Neuronal stem cell (in vitro differentiated cells): ENCODE results near the gene SMYD3.
"Not testable (repeated sequence)": the region's sequence is repeated elsewhere in the genome, so short reads cannot be mapped to it uniquely, and the experiment has no call there.

ENCODE experiments used
- DNase-seq: peaks from one replicate; pipeline ENCODE4 v3.0.0-alpha.2; 2013; ENCODE audit warnings: low spot score
- H2AFZ ChIP-seq: one replicate; pipeline ENCODE4 v1.6.1; 2013; ENCODE audit warnings: mild to moderate bottlenecking, low read length, inconsistent platforms
- H2AK5ac ChIP-seq: 2 replicates; pipeline ENCODE4 v1.6.1; 2013; ENCODE audit warnings: low read depth, mild to moderate bottlenecking, inconsistent platforms, low read length, moderate library complexity, mixed read lengths
- H2BK120ac ChIP-seq: 2 replicates; pipeline ENCODE4 v1.6.1; 2013; ENCODE audit warnings: low read depth, mild to moderate bottlenecking, inconsistent platforms, low read length, moderate library complexity, mixed read lengths
- H2BK12ac ChIP-seq: one replicate; pipeline ENCODE4 v1.6.1; 2013; ENCODE audit warnings: low read length, inconsistent platforms
- H2BK15ac ChIP-seq: 2 replicates; pipeline ENCODE4 v1.6.1; 2013; ENCODE audit warnings: mild to moderate bottlenecking, low read length, inconsistent platforms, mixed read lengths
- H2BK5ac ChIP-seq: one replicate; pipeline ENCODE4 v1.6.1; 2013; ENCODE audit warnings: inconsistent platforms, mild to moderate bottlenecking, low read length, moderate library complexity
- H3K14ac ChIP-seq: one replicate; pipeline ENCODE4 v1.6.1; 2013; ENCODE audit warnings: low read length, inconsistent platforms
- H3K18ac ChIP-seq: 2 replicates; pipeline ENCODE4 v1.6.1; 2013; ENCODE audit warnings: low read length, inconsistent platforms
- H3K23ac ChIP-seq: 2 replicates; pipeline ENCODE4 v1.6.1; 2013; ENCODE audit warnings: low read depth, mild to moderate bottlenecking, mixed read lengths, low read length, inconsistent platforms; ENCODE audit not compliant: poor library complexity
- H3K27ac ChIP-seq: replicated peaks from 3 replicates; pipeline ENCODE4 v1.5.1; 2013; ENCODE audit warnings: low read length, inconsistent platforms
- H3K27me3 ChIP-seq, 3 experiments: 2 replicates each; pipeline ENCODE4 v1.6.1; 2013; ENCODE audit warnings: low read length in 3 of 3, mild to moderate bottlenecking in 2 of 3, inconsistent platforms in 1 of 3, low read depth in 1 of 3, mixed read lengths in 1 of 3, moderate library complexity in 1 of 3; ENCODE audit not compliant: control insufficient read depth in 3 of 3, insufficient read depth in 3 of 3
- H3K36me3 ChIP-seq, 2 donors: replicated peaks in 1 of 2; 2 replicates each; pipeline ENCODE4 v1.6.1; 2013; ENCODE audit warnings: low read length in 2 of 2; ENCODE audit not compliant: control insufficient read depth in 2 of 2, insufficient read depth in 2 of 2
- H3K4ac ChIP-seq: 2 replicates; pipeline ENCODE4 v1.6.1; 2013; ENCODE audit warnings: inconsistent platforms, mild to moderate bottlenecking, low read length, moderate library complexity
- H3K4me1 ChIP-seq, 2 donors: 1 replicate in 1 of 2; 2 replicates in 1 of 2; pipeline ENCODE4 v1.6.1; 2013; ENCODE audit warnings: low read length in 2 of 2, low read depth in 1 of 2; ENCODE audit not compliant: control insufficient read depth in 2 of 2, insufficient read depth in 1 of 2
- H3K4me2 ChIP-seq: one replicate; pipeline ENCODE4 v1.6.1; 2013; ENCODE audit warnings: mild to moderate bottlenecking, low read length, inconsistent platforms; ENCODE audit not compliant: insufficient read depth, poor library complexity, severe bottlenecking
- H3K4me3 ChIP-seq, 2 donors: 2 replicates each; pipeline ENCODE4 v1.5.1; 2013; ENCODE audit warnings: low read length in 2 of 2, mild to moderate bottlenecking in 2 of 2, inconsistent platforms in 1 of 2, moderate library complexity in 1 of 2
- H3K79me1 ChIP-seq: one replicate; pipeline ENCODE4 v1.6.1; 2013; ENCODE audit warnings: low read depth, mild to moderate bottlenecking, inconsistent platforms, low read length, moderate library complexity
- H3K9ac ChIP-seq: one replicate; pipeline ENCODE4 v1.6.1; 2013; ENCODE audit warnings: mild to moderate bottlenecking, low read depth, low read length, inconsistent platforms; ENCODE audit not compliant: poor library complexity
- H3K9me3 ChIP-seq, 2 donors: replicated peaks in 1 of 2; 2 replicates each; pipeline versions ENCODE3 to v1.6.1; 2013; ENCODE audit warnings: low read length in 2 of 2, mild to moderate bottlenecking in 2 of 2, inconsistent platforms in 1 of 2, low read depth in 1 of 2, mixed read lengths in 1 of 2, moderate library complexity in 1 of 2; ENCODE audit not compliant: control insufficient read depth in 2 of 2, insufficient read depth in 1 of 2
- H4K8ac ChIP-seq: one replicate; pipeline ENCODE4 v1.6.1; 2013; ENCODE audit warnings: low read depth, mild to moderate bottlenecking, inconsistent platforms, low read length, moderate library complexity
- H4K91ac ChIP-seq: one replicate; pipeline ENCODE4 v1.6.1; 2013; ENCODE audit warnings: low read length, low read depth, mild to moderate bottlenecking, inconsistent platforms; ENCODE audit not compliant: poor library complexity
- WGBS, 2 donors: extraction: QIAGEN DNeasy Blood & Tissue Kit; methylation state at CpG; one replicate each; pipeline ENCODE4 v1.1.7; 2013; ENCODE audit warnings: missing lambda C conversion rate in 2 of 2, mixed read lengths in 1 of 2; ENCODE audit not compliant: insufficient read length in 2 of 2, insufficient replicate concordance in 1 of 2; ENCODE audit errors: extremely low coverage in 2 of 2; 5-methylcytosine and 5-hydroxymethylcytosine counted together

Gene SMYD3

DNA sequence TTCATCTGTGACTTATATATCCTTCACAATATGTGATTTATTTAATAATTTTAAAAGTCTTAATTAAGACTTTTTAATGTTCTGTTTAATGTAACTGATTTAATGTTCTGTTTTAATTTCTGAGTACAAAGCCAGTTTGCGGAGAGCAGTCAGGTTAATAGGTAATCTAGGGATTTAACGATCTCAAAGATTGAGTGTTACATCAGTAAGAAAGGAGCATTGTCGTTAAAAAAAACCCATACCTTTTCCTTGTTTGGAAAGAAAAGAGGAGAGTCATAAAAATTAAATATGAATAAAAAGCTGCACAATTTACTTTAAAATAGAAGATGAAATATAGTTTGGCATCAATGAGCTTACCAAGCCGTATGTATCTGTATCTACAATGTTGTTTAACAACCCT, 730.9 kb downstream of the SMYD3 start:
- no peak overlapping the region for H3K14ac ChIP-seq
- no peak overlapping the region for H3K18ac ChIP-seq
- no peak overlapping the region for H2BK12ac ChIP-seq
- H3K9me3 ChIP-seq, result no peaks in the 10 kb centered on the region
- H2BK5ac ChIP-seq, result no peak overlapping the region
- H2BK15ac ChIP-seq, result no peak overlapping the region
- H3K23ac ChIP-seq, result no peak overlapping the region
- H3K27me3 ChIP-seq, result no peaks in the 10 kb centered on the region
- peaks cover 0 to 3% of the 10 kb centered on the region in 2 donors for H3K4me1 ChIP-seq
- no peaks in the 10 kb centered on the region for H3K36me3 ChIP-seq
- H4K8ac ChIP-seq, result no peak overlapping the region
- no peak for DNase-seq
- no peak overlapping the region for H4K91ac ChIP-seq
- no CpG with 5 or more reads among the region's 4 CpGs for WGBS, 2 donors
- H3K9ac ChIP-seq, result no peak overlapping the region
- H3K4ac ChIP-seq, result no peak overlapping the region
- no peak overlapping the region for H3K4me2 ChIP-seq
- no peaks in the 10 kb centered on the region for H3K79me1 ChIP-seq
- H2BK120ac ChIP-seq, result no peak overlapping the region
- H3K4me3 ChIP-seq, result no peak overlapping the region
- H2AK5ac ChIP-seq, result no peak overlapping the region
- no peak overlapping the region for H2AFZ ChIP-seq
- no peak overlapping the region for H3K27ac ChIP-seq

DNA sequence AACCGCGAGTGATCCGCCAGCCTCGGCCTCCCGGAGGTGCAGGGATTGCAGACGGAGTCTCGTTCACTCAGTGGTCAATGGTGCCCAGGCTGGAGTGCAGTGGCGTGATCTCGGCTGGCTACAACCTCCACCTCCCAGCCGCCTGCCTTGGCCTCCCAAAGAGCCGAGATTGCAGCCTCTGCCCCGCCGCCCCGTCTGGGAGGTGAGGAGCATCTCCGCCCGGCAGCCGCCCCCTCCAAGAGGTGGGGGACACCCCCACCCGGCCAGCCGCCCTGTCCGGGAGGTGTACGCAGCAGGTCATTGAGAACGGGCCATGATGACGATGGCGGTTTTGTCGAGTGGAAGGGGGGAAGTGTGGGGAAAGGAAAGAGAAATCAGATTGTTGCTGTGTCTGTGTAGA, 732.1 kb downstream of the SMYD3 start:
- H3K36me3 ChIP-seq, H2BK12ac ChIP-seq, DNase-seq, H3K4me2 ChIP-seq, H3K4me1 ChIP-seq, H2BK120ac ChIP-seq, H3K27me3 ChIP-seq, H2BK15ac ChIP-seq, H3K9me3 ChIP-seq, H3K9ac ChIP-seq, H3K79me1 ChIP-seq, H2BK5ac ChIP-seq, H2AFZ ChIP-seq, H3K4me3 ChIP-seq, H3K4ac ChIP-seq, H4K91ac ChIP-seq, H2AK5ac ChIP-seq, H3K23ac ChIP-seq: not testable (repeated sequence)
- peak overlapping the region; percentile 83 for H3K18ac ChIP-seq
- peak overlapping the region; percentile 17 for H4K8ac ChIP-seq
- H3K14ac ChIP-seq, result peak overlapping the region; percentile 38
- H3K27ac ChIP-seq, result peak overlapping the region; percentile 59
- no CpG with 5 or more reads among the region's 25 CpGs for WGBS, 2 donors

- no peak overlapping the region for H4K8ac ChIP-seq
- no peak overlapping the region for H2BK5ac ChIP-seq
- H4K91ac ChIP-seq, result no peak overlapping the region
- H3K4me1 ChIP-seq, result peaks cover 0 to 3% of the 10 kb centered on the region in 2 donors
- H3K27ac ChIP-seq, result no peak overlapping the region
- no peaks in the 10 kb centered on the region for H3K79me1 ChIP-seq
- H2BK15ac ChIP-seq, result no peak overlapping the region
- no peak overlapping the region for H2AFZ ChIP-seq
- no peak overlapping the region for H2AK5ac ChIP-seq
- no peak overlapping the region for H2BK120ac ChIP-seq
- no peaks in the 10 kb centered on the region for H3K9me3 ChIP-seq
- no peak overlapping the region for H3K18ac ChIP-seq
- DNase-seq, result no peak
- H3K36me3 ChIP-seq, result no peaks in the 10 kb centered on the region
- no peaks in the 10 kb centered on the region for H3K27me3 ChIP-seq
- H3K23ac ChIP-seq, result no peak overlapping the region
- no peak overlapping the region for H3K14ac ChIP-seq
- no peak overlapping the region for H3K4me2 ChIP-seq
- no peak overlapping the region for H2BK12ac ChIP-seq
- WGBS, 2 donors, result no CpG with 5 or more reads among the region's 2 CpGs
- H3K4me3 ChIP-seq, result no peak overlapping the region
- H3K9ac ChIP-seq, result no peak overlapping the region
- no peak overlapping the region for H3K4ac ChIP-seq
Observed at GRCh38 chr1:245774196-245774595, 732.9 kb downstream of the SMYD3 start.

- Histone ChIP-seq H2BK12ac (no peak overlapping the region), H3K4ac (no peak overlapping the region), H3K4me3 (no peak overlapping the region), H2AFZ (no peak overlapping the region), H3K9ac (no peak overlapping the region), H4K91ac (no peak overlapping the region), H3K27me3 (no peaks in the 10 kb centered on the region), H3K4me1 (peaks cover 0 to 3% of the 10 kb centered on the region in 2 donors), H3K27ac (no peak overlapping the region), H2BK15ac (no peak overlapping the region), H3K14ac (no peak overlapping the region), H3K79me1 (no peaks in the 10 kb centered on the region), H3K36me3 (no peaks in the 10 kb centered on the region), H2AK5ac (no peak overlapping the region), H3K9me3 (no peaks in the 10 kb centered on the region), H2BK120ac (no peak overlapping the region), H4K8ac (no peak overlapping the region), H3K4me2 (no peak overlapping the region), H3K18ac (no peak overlapping the region), H2BK5ac (no peak overlapping the region), H3K23ac (no peak overlapping the region)
- no CpG with 5 or more reads among the region's 3 CpGs for WGBS, 2 donors
- DNase-seq, result no peak
Observed at GRCh38 chr1:245773344-245773743, 733.7 kb downstream of the SMYD3 start.
